Endothelial cell of umbilical vein (primary cell): Measurements from ENCODE around the gene PGGHG. TPM values are rescaled to one million over a fixed set of nuclear protein-coding genes. Genes with fewer than 3 reads are reported as not detected.

Experiments used
- BruUV-seq: library from RNA; stranded (reverse); fragments of 400-500 nt; replicated peaks from 2 replicates; lab custom pipeline; 2021; lab: Mats Ljungman, UMichigan
- CTCF ChIA-PET: fragments of 300-600, 350-600 bp; sonication (Branson Sonifier 250); formaldehyde crosslinking; loops from one replicate; lab custom pipeline; 2021; ENCODE audit warnings: antibody characterized with exemption, inconsistent platforms; lab: Charles Lee
- POLR2A ChIA-PET: fragments of 300-600, 350-600 bp; sonication (Branson Sonifier 250); formaldehyde crosslinking; loops from one replicate; lab custom pipeline; 2021; ENCODE audit warnings: antibody characterized with exemption, inconsistent platforms; lab: Charles Lee
- DNase-seq: peaks from one replicate; pipeline ENCODE4 v3.0.0-alpha.2; 2011; ENCODE audit warnings: low read depth, low spot score
- FAIRE-seq: peaks from 2 replicates; lab custom pipeline; 2011; peaks lifted over from hg19 to GRCh38; lab: Jason Lieb, UNC
- H2AFZ ChIP-seq: 2 replicates; pipeline ENCODE4 v1.6.0; 2012; ENCODE audit warnings: low read depth, low read length, control low read depth, inconsistent platforms
- H3K27ac ChIP-seq: 2 replicates; pipeline ENCODE4 v1.5.1; 2011; ENCODE audit warnings: low read depth, mild to moderate bottlenecking, control low read depth, low read length, moderate library complexity; ENCODE audit not compliant: insufficient read depth
- H3K27me3 ChIP-seq, 2 experiments: 2 replicates each; pipeline versions ENCODE4 v1.6.0 to v1.6.1; 2011; ENCODE audit warnings: low read length in 2 of 2, mixed read lengths in 1 of 2; ENCODE audit not compliant: control insufficient read depth in 2 of 2, insufficient read depth in 2 of 2
- H3K36me3 ChIP-seq, 2 experiments: 2 replicates in 1 of 2; 3 replicates in 1 of 2; pipeline ENCODE4 v1.5.1; 2011; ENCODE audit warnings: low read length in 2 of 2, mild to moderate bottlenecking in 1 of 2, moderate library complexity in 1 of 2; ENCODE audit not compliant: control insufficient read depth in 2 of 2, insufficient read depth in 2 of 2; ENCODE audit errors: extremely low read depth in 1 of 2
- H3K4me1 ChIP-seq: 3 replicates; pipeline ENCODE4 v1.5.1; 2011; ENCODE audit warnings: mild to moderate bottlenecking, low read length; ENCODE audit not compliant: control insufficient read depth, insufficient read depth; ENCODE audit errors: extremely low read depth
- H3K4me2 ChIP-seq: 2 replicates; pipeline ENCODE4 v1.6.1; 2011; ENCODE audit warnings: low read length, control low read depth, mixed read lengths; ENCODE audit not compliant: insufficient read depth
- H3K4me3 ChIP-seq, 3 experiments: fragments of 200-600 bp in 1 of 3; sonication (generic), shearing (Covaris generic) in 1 of 3; replicated peaks in 1 of 3; 2 replicates each; pipeline ENCODE4 v1.5.1; 2011 to 2016; ENCODE audit warnings: control low read depth in 3 of 3, low read length in 3 of 3, mild to moderate bottlenecking in 2 of 3, inconsistent platforms in 1 of 3, low read depth in 1 of 3, moderate library complexity in 1 of 3; ENCODE audit not compliant: insufficient read depth in 1 of 3
- H3K79me2 ChIP-seq: 2 replicates; pipeline ENCODE4 v1.6.0; 2012; ENCODE audit warnings: low read length, inconsistent platforms; ENCODE audit not compliant: control insufficient read depth, insufficient read depth
- H3K9ac ChIP-seq: replicated peaks from 2 replicates; pipeline ENCODE3; 2011; ENCODE audit warnings: low read length, control low read depth; ENCODE audit not compliant: insufficient read depth; ENCODE audit errors: extremely low read depth
- H3K9me1 ChIP-seq: replicated peaks from 3 replicates; pipeline ENCODE4 v1.6.0; 2011; ENCODE audit warnings: mild to moderate bottlenecking, low read length; ENCODE audit not compliant: control insufficient read depth, insufficient read depth; ENCODE audit errors: extremely low read depth
- H3K9me3 ChIP-seq: replicated peaks from 2 replicates; pipeline ENCODE4 v1.5.1; 2012; ENCODE audit warnings: low read length, inconsistent platforms; ENCODE audit not compliant: control insufficient read depth, insufficient read depth
- H4K20me1 ChIP-seq: replicated peaks from 2 replicates; pipeline ENCODE3; 2011; ENCODE audit warnings: mild to moderate bottlenecking, low read length; ENCODE audit not compliant: control insufficient read depth, insufficient read depth; ENCODE audit errors: extremely low read depth
- EZH2 ChIP-seq: IDR thresholded peaks from 2 replicates; pipeline ENCODE4 v1.6.1; 2012; ENCODE audit warnings: borderline replicate concordance, low read depth, mild to moderate bottlenecking, moderate library complexity, low read length, inconsistent platforms; ENCODE audit not compliant: severe bottlenecking
- FOS ChIP-seq: IDR thresholded peaks from 2 replicates; pipeline ENCODE4 v1.6.1; 2011; ENCODE audit warnings: mild to moderate bottlenecking, low read length, moderate library complexity, borderline replicate concordance; ENCODE audit not compliant: insufficient read depth
- GATA2 ChIP-seq: IDR thresholded peaks from 2 replicates; pipeline ENCODE4 v1.7.0; 2011; ENCODE audit warnings: low read depth, mild to moderate bottlenecking, moderate library complexity, mixed read lengths, low read length; ENCODE audit not compliant: insufficient read length, insufficient read depth
- JUN ChIP-seq: IDR thresholded peaks from 2 replicates; pipeline ENCODE4 v1.6.1; 2011; ENCODE audit warnings: borderline replicate concordance, low read depth; ENCODE audit not compliant: insufficient read length, insufficient read depth
- MYC ChIP-seq: IDR thresholded peaks from one replicate; pipeline ENCODE4 v1.6.1; 2011; ENCODE audit warnings: mild to moderate bottlenecking, low read depth, low read length
- POLR2A ChIP-seq: IDR thresholded peaks from 2 replicates; pipeline ENCODE4 v1.6.1; 2012; ENCODE audit warnings: low read depth, mild to moderate bottlenecking, control low read depth, low read length
- POLR2AphosphoS5 ChIP-seq: IDR thresholded peaks from 2 replicates; pipeline ENCODE4 v1.6.1; 2012; ENCODE audit warnings: low read depth, mild to moderate bottlenecking, control low read depth, low read length, moderate library complexity; ENCODE audit not compliant: insufficient read depth
- dilution Hi-C: fragments of 300-500 bp; cut with MboI; formaldehyde crosslinking; loops from one replicate; pipeline ENCODE4 v1.15.0; 2019; ENCODE audit warnings: low sequenced_read_pairs; ENCODE audit not compliant: extremely low pct_ligation_motif_present
- intact Hi-C: fragments of 100-400 bp; cut with micrococcal nuclease; formaldehyde crosslinking; loops from one replicate; pipeline ENCODE4 v1.10.0; 2022
- polyA plus RNA-seq, 4 experiments: library from polyadenylated mRNA; depleted of rRNA in 3 of 4; stranded (reverse) in 3 of 4; unstranded in 1 of 4; fragments of >200 nt; gene quantifications; 2 replicates each; pipeline versions ENCODE4 v1.2.1 to v1.2.3, GENCODE V29; 2011 to 2012; ENCODE audit warnings: missing spikeins in 1 of 4
- total RNA-seq: library from RNA; stranded (reverse); gene quantifications from 2 replicates; pipeline ENCODE4 v1.2.3, GENCODE V29; 2021
- TF ChIP-seq, protein P1 (sequence below), 2 donors: IDR thresholded peaks; 1 replicate in 1 of 2; 2 replicates in 1 of 2; pipeline ENCODE4 v1.5.1; 2011; ENCODE audit warnings: low read length in 2 of 2, mild to moderate bottlenecking in 2 of 2, moderate library complexity in 2 of 2, control low read depth in 1 of 2, inconsistent platforms in 1 of 2, low read depth in 1 of 2; ENCODE audit not compliant: insufficient read depth in 1 of 2; ENCODE audit errors: extremely low read depth in 1 of 2

PGGHG gene
- total and polyA plus RNA-seq, 2 donors (not counting 3 experiments of a cell fraction or from before 2014, with no cell fraction given) = 31.6 to 42.4 TPM

DNA sequence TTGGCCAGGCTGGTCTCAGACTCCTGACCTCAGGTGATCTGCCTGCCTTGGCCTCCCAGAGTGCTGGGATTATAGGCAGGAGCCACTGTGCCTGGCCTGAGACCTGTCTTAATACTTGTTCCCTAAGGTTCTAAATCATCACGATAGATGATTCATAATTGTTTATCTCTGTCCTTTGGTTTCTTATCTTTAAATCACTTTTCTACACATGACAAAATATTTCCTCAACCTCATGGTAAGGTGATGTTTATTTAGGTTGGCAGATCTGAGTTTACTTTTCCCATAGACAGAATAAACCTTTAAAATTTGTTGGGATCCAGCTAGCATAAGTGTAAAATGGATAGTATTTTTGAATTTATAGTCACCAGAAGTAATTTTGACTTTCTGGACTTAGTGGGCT lies 48.6 kb upstream of the PGGHG start:
- intact Hi-C loops (no loop called here), dilution Hi-C loops (no loop called here)
- ChIA-PET CTCF (interaction anchor here (5.8 kb wide), 1 partner anchor 11 kb away, joined by 33 read pairs; no protein-coding TSS in a partner anchor), POLR2A (no interaction called here)
- Histone ChIP-seq H2AFZ (no peak overlapping the region), H4K20me1 (no peaks in the 10 kb centered on the region), H3K36me3 (peaks cover 11 to 12% of the 10 kb centered on the region in 2 experiments), H3K9me1 (no peaks in the 10 kb centered on the region), H3K79me2 (peaks cover 47% of the 10 kb centered on the region), H3K9me3 (no peaks in the 10 kb centered on the region), H3K9ac (no peak overlapping the region), H3K4me1 (peaks cover 15% of the 10 kb centered on the region), H3K4me3 (no peak overlapping the region), H3K4me2 (no peak overlapping the region), H3K27me3 (no peaks in the 10 kb centered on the region), H3K27ac (no peak overlapping the region)
- DNase-seq (no peak), FAIRE-seq (no peak)
- no TSS peak for BruUV-seq
- TF ChIP-seq JUN = no peak
- TF ChIP-seq POLR2A = no peak
- TF ChIP-seq, protein P1, sequence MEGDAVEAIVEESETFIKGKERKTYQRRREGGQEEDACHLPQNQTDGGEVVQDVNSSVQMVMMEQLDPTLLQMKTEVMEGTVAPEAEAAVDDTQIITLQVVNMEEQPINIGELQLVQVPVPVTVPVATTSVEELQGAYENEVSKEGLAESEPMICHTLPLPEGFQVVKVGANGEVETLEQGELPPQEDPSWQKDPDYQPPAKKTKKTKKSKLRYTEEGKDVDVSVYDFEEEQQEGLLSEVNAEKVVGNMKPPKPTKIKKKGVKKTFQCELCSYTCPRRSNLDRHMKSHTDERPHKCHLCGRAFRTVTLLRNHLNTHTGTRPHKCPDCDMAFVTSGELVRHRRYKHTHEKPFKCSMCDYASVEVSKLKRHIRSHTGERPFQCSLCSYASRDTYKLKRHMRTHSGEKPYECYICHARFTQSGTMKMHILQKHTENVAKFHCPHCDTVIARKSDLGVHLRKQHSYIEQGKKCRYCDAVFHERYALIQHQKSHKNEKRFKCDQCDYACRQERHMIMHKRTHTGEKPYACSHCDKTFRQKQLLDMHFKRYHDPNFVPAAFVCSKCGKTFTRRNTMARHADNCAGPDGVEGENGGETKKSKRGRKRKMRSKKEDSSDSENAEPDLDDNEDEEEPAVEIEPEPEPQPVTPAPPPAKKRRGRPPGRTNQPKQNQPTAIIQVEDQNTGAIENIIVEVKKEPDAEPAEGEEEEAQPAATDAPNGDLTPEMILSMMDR (IDR thresholded peaks at IDR 0.05; ENCODE audit: extremely low read depth in 1 of 2, insufficient read depth in 1 of 2, low read depth in 1 of 2, low read length in 2 of 2) = no peak
- no peak for TF ChIP-seq GATA2
- no peak for TF ChIP-seq FOS
- TF ChIP-seq EZH2 = no peak
- TF ChIP-seq MYC = no peak
- no peak for TF ChIP-seq POLR2AphosphoS5
